Fibroblast of lung (primary cell): ENCODE data around the gene SMG6.

Experiments
- CTCF ChIP-seq, 2 donors: IDR thresholded peaks in 1 of 2; conservative IDR thresholded peaks in 1 of 2; 1 replicate in 1 of 2; 2 replicates in 1 of 2; pipeline ENCODE4 v1.5.1; 2011 to 2012; ENCODE audit warnings: low read length in 2 of 2, control low read depth in 1 of 2, inconsistent platforms in 1 of 2, low read depth in 1 of 2, mild to moderate bottlenecking in 1 of 2
- EZH2 ChIP-seq: IDR thresholded peaks from 2 replicates; pipeline ENCODE4 v1.5.1; 2012; ENCODE audit warnings: low read length, control low read depth, mild to moderate bottlenecking; ENCODE audit errors: missing control alignments

- TF ChIP-seq EZH2 (no peak), CTCF (conservative IDR thresholded peaks at IDR 0.05 in 1 of 2, IDR thresholded peaks at IDR 0.05 in 1 of 2; ENCODE audit: low read depth in 1 of 2, low read length in 2 of 2) (no peak)
These were observed 124.6 kb downstream of the SMG6 start for GRCh38 chr17:2178798-2179501.
